ENCODE data around the gene AHDC1.

- TF ChIP-seq, protein P1, sequence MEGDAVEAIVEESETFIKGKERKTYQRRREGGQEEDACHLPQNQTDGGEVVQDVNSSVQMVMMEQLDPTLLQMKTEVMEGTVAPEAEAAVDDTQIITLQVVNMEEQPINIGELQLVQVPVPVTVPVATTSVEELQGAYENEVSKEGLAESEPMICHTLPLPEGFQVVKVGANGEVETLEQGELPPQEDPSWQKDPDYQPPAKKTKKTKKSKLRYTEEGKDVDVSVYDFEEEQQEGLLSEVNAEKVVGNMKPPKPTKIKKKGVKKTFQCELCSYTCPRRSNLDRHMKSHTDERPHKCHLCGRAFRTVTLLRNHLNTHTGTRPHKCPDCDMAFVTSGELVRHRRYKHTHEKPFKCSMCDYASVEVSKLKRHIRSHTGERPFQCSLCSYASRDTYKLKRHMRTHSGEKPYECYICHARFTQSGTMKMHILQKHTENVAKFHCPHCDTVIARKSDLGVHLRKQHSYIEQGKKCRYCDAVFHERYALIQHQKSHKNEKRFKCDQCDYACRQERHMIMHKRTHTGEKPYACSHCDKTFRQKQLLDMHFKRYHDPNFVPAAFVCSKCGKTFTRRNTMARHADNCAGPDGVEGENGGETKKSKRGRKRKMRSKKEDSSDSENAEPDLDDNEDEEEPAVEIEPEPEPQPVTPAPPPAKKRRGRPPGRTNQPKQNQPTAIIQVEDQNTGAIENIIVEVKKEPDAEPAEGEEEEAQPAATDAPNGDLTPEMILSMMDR (IDR thresholded peaks at IDR 0.05): no peak
- no peak for TF ChIP-seq EZH2phosphoT487 (IDR thresholded peaks at IDR 0.05)
These were observed 115.7 kb downstream of the AHDC1 start for GRCh38 chr1:27487966-27488884.

Measured in neural progenitor cell (in vitro differentiated cells).